KMS-11 (cell line): ENCODE results near the gene ST3GAL4.

Source experiments
- H2AFZ ChIP-seq: fragments of 200-600 bp; sonication (generic); 2 replicates; pipeline ENCODE4 v1.6.1; 2016; ENCODE audit warnings: antibody characterized with exemption, mixed run types, low read depth
- H3K27ac ChIP-seq: fragments of 200-600 bp; sonication (generic); 2 replicates; pipeline ENCODE4 v1.6.1; 2016; ENCODE audit warnings: mild to moderate bottlenecking, mixed run types
- H3K27me3 ChIP-seq: fragments of 200-600 bp; sonication (generic); 2 replicates; pipeline ENCODE4 v1.6.1; 2017; ENCODE audit warnings: mild to moderate bottlenecking, low read depth, mixed run types, moderate library complexity; ENCODE audit not compliant: insufficient read depth
- H3K36me3 ChIP-seq: fragments of 200-600 bp; sonication (generic); 2 replicates; pipeline ENCODE4 v1.6.1; 2017; ENCODE audit warnings: mild to moderate bottlenecking, mixed run types; ENCODE audit not compliant: insufficient read depth
- H3K4me1 ChIP-seq: fragments of 200-600 bp; sonication (generic); 2 replicates; pipeline ENCODE4 v1.6.1; 2016; ENCODE audit warnings: mild to moderate bottlenecking, low read depth, mixed run types; ENCODE audit not compliant: poor library complexity, severe bottlenecking
- H3K4me2 ChIP-seq: fragments of 200-600 bp; sonication (generic); 2 replicates; pipeline ENCODE4 v1.7.0; 2016; ENCODE audit warnings: mild to moderate bottlenecking, mixed run types
- H3K4me3 ChIP-seq: fragments of 200-600 bp; sonication (generic); IDR thresholded peaks from 2 replicates; pipeline ENCODE4 v1.6.1; 2017; ENCODE audit warnings: low read depth, low read length, mixed read lengths; ENCODE audit not compliant: insufficient read depth
- H3K79me2 ChIP-seq: fragments of 200-600 bp; sonication (generic); 2 replicates; pipeline ENCODE4 v1.6.1; 2016; ENCODE audit warnings: low read depth, mixed run types; ENCODE audit not compliant: insufficient read depth
- H3K9ac ChIP-seq: fragments of 200-600 bp; sonication (generic); 2 replicates; pipeline ENCODE4 v1.6.1; 2016; ENCODE audit warnings: mild to moderate bottlenecking, mixed run types
- H4K20me1 ChIP-seq: fragments of 200-600 bp; sonication (generic); 2 replicates; pipeline ENCODE4 v1.6.1; 2016; ENCODE audit warnings: mild to moderate bottlenecking, mixed run types; ENCODE audit not compliant: insufficient read depth
- CTCF ChIP-seq: fragments of 200-600 bp; sonication (generic); conservative IDR thresholded peaks from 2 replicates; pipeline ENCODE4 v1.6.1; 2017; ENCODE audit warnings: low read depth, mild to moderate bottlenecking, antibody characterized with exemption, low read length, moderate library complexity, mixed read lengths

The ST3GAL4 gene

GRCh38 chr11:126424471-126425039, 69.1 kb downstream of the ST3GAL4 start:
- no peak overlapping the region for H3K27ac ChIP-seq
- H2AFZ ChIP-seq: no peak overlapping the region
- no peaks in the 10 kb centered on the region for H3K79me2 ChIP-seq
- H3K36me3 ChIP-seq: no peaks in the 10 kb centered on the region
- H4K20me1 ChIP-seq: no peaks in the 10 kb centered on the region
- no peak overlapping the region for H3K9ac ChIP-seq
- no peak for TF ChIP-seq CTCF
- H3K27me3 ChIP-seq: no peaks in the 10 kb centered on the region
- peaks cover 16% of the 10 kb centered on the region for H3K4me1 ChIP-seq
- H3K4me3 ChIP-seq: no peak overlapping the region
- no peak overlapping the region for H3K4me2 ChIP-seq

GRCh38 chr11:126426106-126426505, 70.6 kb downstream of the ST3GAL4 start:
- Histone ChIP-seq H3K4me3 (no peak overlapping the region), H3K9ac (no peak overlapping the region), H3K4me2 (no peak overlapping the region), H3K4me1 (peaks cover 1% of the 10 kb centered on the region), H2AFZ (no peak overlapping the region), H3K79me2 (no peaks in the 10 kb centered on the region), H3K27ac (no peak overlapping the region), H3K27me3 (no peaks in the 10 kb centered on the region), H3K36me3 (no peaks in the 10 kb centered on the region), H4K20me1 (no peaks in the 10 kb centered on the region)
- no peak for TF ChIP-seq CTCF

GRCh38 chr11:126426820-126427749, 71.6 kb downstream of the ST3GAL4 start:
- no peak overlapping the region for H3K9ac ChIP-seq
- no peaks in the 10 kb centered on the region for H3K27me3 ChIP-seq
- TF ChIP-seq CTCF: no peak

GRCh38 chr11:126430581-126431335, 75.3 kb downstream of the ST3GAL4 start:
- Histone ChIP-seq H3K27me3 (no peaks in the 10 kb centered on the region), H3K79me2 (no peaks in the 10 kb centered on the region), H3K36me3 (no peaks in the 10 kb centered on the region), H3K4me1 (no peaks in the 10 kb centered on the region), H2AFZ (no peak overlapping the region), H3K4me3 (no peak overlapping the region), H3K4me2 (no peak overlapping the region), H3K27ac (no peak overlapping the region), H4K20me1 (no peaks in the 10 kb centered on the region), H3K9ac (no peak overlapping the region)
- TF ChIP-seq CTCF: no peak

More at GRCh38 chr11:126426820-126427749, 71.6 kb downstream of the ST3GAL4 start:
- Histone ChIP-seq H3K27ac (no peak overlapping the region), H2AFZ (no peak overlapping the region), H4K20me1 (no peaks in the 10 kb centered on the region), H3K36me3 (no peaks in the 10 kb centered on the region), H3K4me1 (no peaks in the 10 kb centered on the region), H3K79me2 (no peaks in the 10 kb centered on the region), H3K4me3 (no peak overlapping the region), H3K4me2 (no peak overlapping the region)
